Measurements from ENCODE around the gene MYH6.

The MYH6 gene

DNA sequence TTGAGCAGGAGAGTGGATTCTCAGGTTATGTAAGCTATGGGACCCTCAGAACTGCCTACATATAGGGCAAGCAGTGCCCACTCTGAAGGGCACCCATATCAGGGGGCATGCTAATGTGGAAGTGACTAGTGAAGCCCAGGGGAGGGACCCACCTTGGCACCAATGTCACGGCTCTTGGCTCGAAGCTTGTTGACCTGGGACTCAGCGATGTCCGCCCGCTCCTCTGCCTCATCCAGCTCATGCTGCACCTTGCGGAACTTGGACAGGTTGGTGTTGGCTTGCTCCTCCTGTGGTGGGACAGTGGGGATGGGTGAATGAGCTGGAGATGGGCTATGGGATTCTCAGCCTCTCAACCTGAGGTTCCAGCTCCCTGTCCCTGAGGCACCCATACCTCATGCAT lies 25.8 kb downstream of the MYH6 start:
- TF ChIP-seq GABPA (IDR thresholded peaks at IDR 0.05; ENCODE audit: low read depth) = no peak
- TF ChIP-seq, protein P1, sequence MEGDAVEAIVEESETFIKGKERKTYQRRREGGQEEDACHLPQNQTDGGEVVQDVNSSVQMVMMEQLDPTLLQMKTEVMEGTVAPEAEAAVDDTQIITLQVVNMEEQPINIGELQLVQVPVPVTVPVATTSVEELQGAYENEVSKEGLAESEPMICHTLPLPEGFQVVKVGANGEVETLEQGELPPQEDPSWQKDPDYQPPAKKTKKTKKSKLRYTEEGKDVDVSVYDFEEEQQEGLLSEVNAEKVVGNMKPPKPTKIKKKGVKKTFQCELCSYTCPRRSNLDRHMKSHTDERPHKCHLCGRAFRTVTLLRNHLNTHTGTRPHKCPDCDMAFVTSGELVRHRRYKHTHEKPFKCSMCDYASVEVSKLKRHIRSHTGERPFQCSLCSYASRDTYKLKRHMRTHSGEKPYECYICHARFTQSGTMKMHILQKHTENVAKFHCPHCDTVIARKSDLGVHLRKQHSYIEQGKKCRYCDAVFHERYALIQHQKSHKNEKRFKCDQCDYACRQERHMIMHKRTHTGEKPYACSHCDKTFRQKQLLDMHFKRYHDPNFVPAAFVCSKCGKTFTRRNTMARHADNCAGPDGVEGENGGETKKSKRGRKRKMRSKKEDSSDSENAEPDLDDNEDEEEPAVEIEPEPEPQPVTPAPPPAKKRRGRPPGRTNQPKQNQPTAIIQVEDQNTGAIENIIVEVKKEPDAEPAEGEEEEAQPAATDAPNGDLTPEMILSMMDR (IDR thresholded peaks at IDR 0.05; ENCODE audit: insufficient read depth, low read length) = no peak
- no peak for TF ChIP-seq POLR2AphosphoS5 (IDR thresholded peaks at IDR 0.05; ENCODE audit: low read depth)
- no peak for TF ChIP-seq SPI1 (IDR thresholded peaks at IDR 0.05; ENCODE audit: borderline replicate concordance, low read depth)
- TF ChIP-seq REST (IDR thresholded peaks at IDR 0.05; ENCODE audit: insufficient replicate concordance, low read depth) = no peak
- no peak overlapping the region for H3K4me3 ChIP-seq (replicated peaks; ENCODE audit: insufficient read depth, low read length)
- no peak for DNase-seq (ENCODE audit: low read depth in 1 of 2, low spot score in 1 of 2)
- no peaks in the 10 kb centered on the region for H3K27me3 ChIP-seq (ENCODE audit: insufficient read depth, poor library complexity, severe bottlenecking)
- H3K27ac ChIP-seq (replicated peaks) = no peak overlapping the region

GRCh38 chr14:23381871-23382270 lies 26.2 kb downstream of the MYH6 start:
- no peak overlapping the region for H3K27ac ChIP-seq (replicated peaks)
- DNase-seq (ENCODE audit: low read depth in 1 of 2, low spot score in 1 of 2) = no peak
- H3K4me3 ChIP-seq (replicated peaks; ENCODE audit: insufficient read depth, low read length) = no peak overlapping the region
- H3K27me3 ChIP-seq (ENCODE audit: insufficient read depth, poor library complexity, severe bottlenecking) = no peaks in the 10 kb centered on the region
- TF ChIP-seq REST (IDR thresholded peaks at IDR 0.05; ENCODE audit: insufficient replicate concordance, low read depth) = no peak
- no peak for TF ChIP-seq SPI1 (IDR thresholded peaks at IDR 0.05; ENCODE audit: borderline replicate concordance, low read depth)
- TF ChIP-seq POLR2AphosphoS5 (IDR thresholded peaks at IDR 0.05; ENCODE audit: low read depth) = no peak
- TF ChIP-seq, protein P1 (IDR thresholded peaks at IDR 0.05; ENCODE audit: insufficient read depth, low read length) = no peak
- no peak for TF ChIP-seq GABPA (IDR thresholded peaks at IDR 0.05; ENCODE audit: low read depth)

- Histone ChIP-seq H3K4me3 (replicated peaks; ENCODE audit: insufficient read depth, low read length) (no peak overlapping the region), H3K27ac (replicated peaks) (no peak overlapping the region), H3K27me3 (ENCODE audit: insufficient read depth, poor library complexity, severe bottlenecking) (no peaks in the 10 kb centered on the region)
- no peak for TF ChIP-seq GABPA (IDR thresholded peaks at IDR 0.05; ENCODE audit: low read depth)
- TF ChIP-seq, protein P1 (IDR thresholded peaks at IDR 0.05; ENCODE audit: insufficient read depth, low read length) = no peak
- TF ChIP-seq REST (IDR thresholded peaks at IDR 0.05; ENCODE audit: insufficient replicate concordance, low read depth) = no peak
- TF ChIP-seq POLR2AphosphoS5 (IDR thresholded peaks at IDR 0.05; ENCODE audit: low read depth) = no peak
- no peak for TF ChIP-seq SPI1 (IDR thresholded peaks at IDR 0.05; ENCODE audit: borderline replicate concordance, low read depth)
- DNase-seq (ENCODE audit: low read depth in 1 of 2, low spot score in 1 of 2) = no peak
Observed at GRCh38 chr14:23380976-23381375, 27.1 kb downstream of the MYH6 start.

All from HL-60 (cell line).